HepG2 (cell line): ENCODE data around the gene CHP1. TPM values are rescaled to one million over a fixed set of nuclear protein-coding genes. Genes with fewer than 3 reads are reported as not detected.

ENCODE experiments used
- EZH2 ChIP-seq: conservative IDR thresholded peaks from 2 replicates; pipeline ENCODE4 v1.6.1; 2012; ENCODE audit warnings: mild to moderate bottlenecking, low read depth, low read length, moderate library complexity
- FOXJ3 ChIP-seq: sonication (generic); formaldehyde crosslinking; IDR thresholded peaks from 2 replicates; pipeline ENCODE4 v1.4.0; 2020; ENCODE audit warnings: missing genetic modification reagents, mild to moderate bottlenecking, borderline replicate concordance
- FOXK1 ChIP-seq: sonication (generic); formaldehyde crosslinking; IDR thresholded peaks from 2 replicates; pipeline ENCODE4 v1.4.0; 2020; ENCODE audit warnings: low read depth, missing genetic modification reagents, borderline replicate concordance
- FOXP4 ChIP-seq: sonication (generic); formaldehyde crosslinking; IDR thresholded peaks from 2 replicates; pipeline ENCODE4 v1.4.0; 2020; ENCODE audit warnings: missing genetic modification reagents
- GLMP ChIP-seq: sonication (generic); formaldehyde crosslinking; IDR thresholded peaks from 2 replicates; pipeline ENCODE4 v1.9.0; 2021; ENCODE audit warnings: missing genetic modification reagents, mild to moderate bottlenecking, borderline replicate concordance
- KAT2B ChIP-seq: fragments of 150-350 bp; IDR thresholded peaks from 2 replicates; pipeline ENCODE4 v1.6.1; 2014; ENCODE audit warnings: low read depth, low read length, borderline replicate concordance
- MATR3 ChIP-seq: sonication (generic); formaldehyde crosslinking; IDR thresholded peaks from 2 replicates; pipeline ENCODE4 v1.4.0; 2020; ENCODE audit warnings: missing genetic modification reagents
- MED8 ChIP-seq: sonication (generic); formaldehyde crosslinking; IDR thresholded peaks from 2 replicates; pipeline ENCODE4 v1.8.1; 2023; ENCODE audit warnings: mild to moderate bottlenecking, missing genetic modification reagents; ENCODE audit not compliant: insufficient replicate concordance
- MXI1 ChIP-seq: IDR thresholded peaks from 3 replicates; pipeline ENCODE4 v1.6.1; 2012; ENCODE audit warnings: low read depth, low read length, inconsistent platforms, borderline replicate concordance
- ONECUT2 ChIP-seq: sonication (generic); formaldehyde crosslinking; IDR thresholded peaks from 2 replicates; pipeline ENCODE4 v1.4.0; 2020; ENCODE audit warnings: missing genetic modification reagents
- PHF20 ChIP-seq: sonication (generic); formaldehyde crosslinking; IDR thresholded peaks from 2 replicates; pipeline ENCODE4 v1.5.0; 2020; ENCODE audit warnings: mild to moderate bottlenecking, missing genetic modification reagents
- POLR2AphosphoS5 ChIP-seq: IDR thresholded peaks from 2 replicates; pipeline ENCODE4 v1.6.1; 2012; ENCODE audit warnings: low read depth, low read length
- PRMT3 ChIP-seq: sonication (generic); formaldehyde crosslinking; IDR thresholded peaks from 2 replicates; pipeline ENCODE4 v1.8.1; 2022; ENCODE audit warnings: low read depth, mild to moderate bottlenecking, moderate library complexity, missing genetic modification reagents, borderline replicate concordance
- PRPF4 ChIP-seq: fragments of 200-400 bp; formaldehyde crosslinking; IDR thresholded peaks from 2 replicates; pipeline ENCODE4 v1.6.1; 2016; ENCODE audit warnings: low read length, low read depth; ENCODE audit not compliant: poor library complexity, severe bottlenecking
- SAP130 ChIP-seq: IDR thresholded peaks from 2 replicates; pipeline ENCODE4 v1.6.1; 2016; ENCODE audit warnings: low read depth
- TEAD3 ChIP-seq: optimal IDR thresholded peaks from 2 replicates; pipeline ENCODE3; 2016; ENCODE audit warnings: borderline replicate concordance
- ZBTB7B ChIP-seq: sonication (generic); formaldehyde crosslinking; IDR thresholded peaks from 2 replicates; pipeline ENCODE4 v1.4.0; 2020; ENCODE audit warnings: missing genetic modification reagents
- ZFP36L1 ChIP-seq: sonication (generic); formaldehyde crosslinking; IDR thresholded peaks from 2 replicates; pipeline ENCODE4 v1.8.0; 2022; ENCODE audit warnings: mild to moderate bottlenecking, missing genetic modification reagents, moderate library complexity
- ZNF138 ChIP-seq: sonication (generic); formaldehyde crosslinking; IDR thresholded peaks from 2 replicates; pipeline ENCODE4 v1.5.0; 2020; ENCODE audit warnings: mild to moderate bottlenecking, low read depth, missing genetic modification reagents
- ZNF468 ChIP-seq: sonication (generic); formaldehyde crosslinking; IDR thresholded peaks from 2 replicates; pipeline ENCODE4 v1.8.0; 2022; ENCODE audit warnings: mild to moderate bottlenecking, moderate library complexity, missing genetic modification reagents
- ZNF629 ChIP-seq: sonication (generic); formaldehyde crosslinking; conservative IDR thresholded peaks from 2 replicates; pipeline ENCODE4 v1.5.0; 2020; ENCODE audit warnings: missing genetic modification reagents
- ZNF737 ChIP-seq: sonication (generic); formaldehyde crosslinking; IDR thresholded peaks from 2 replicates; pipeline ENCODE4 v1.5.0; 2020; ENCODE audit warnings: missing genetic modification reagents, mild to moderate bottlenecking, borderline replicate concordance
- ZNF777 ChIP-seq: sonication (generic); formaldehyde crosslinking; IDR thresholded peaks from 2 replicates; pipeline ENCODE4 v1.4.0; 2020; ENCODE audit warnings: missing genetic modification reagents
- ZSCAN25 ChIP-seq: sonication (generic); formaldehyde crosslinking; IDR thresholded peaks from 2 replicates; pipeline ENCODE4 v1.8.0; 2022; ENCODE audit warnings: mild to moderate bottlenecking, missing genetic modification reagents
- polyA plus RNA-seq, 8 experiments: library from polyadenylated mRNA; depleted of rRNA in 3 of 8; stranded (reverse) in 7 of 8; unstranded in 1 of 8; fragments of >200 nt; fragmentation: Illumina TruSeq in 4 of 8; extraction: Trizol in 4 of 8; gene quantifications; 2 replicates each; pipeline versions ENCODE4 v1.2.1 to v1.2.3, GENCODE V29; 2011 to 2016; ENCODE audit warnings: low read depth in 4 of 8, missing spikeins in 1 of 8, mixed read lengths in 1 of 8; ENCODE audit not compliant: insufficient read depth in 1 of 8
- total RNA-seq, 5 experiments: library from RNA; depleted of rRNA; stranded (reverse); fragments of >200 nt; fragmentation: Illumina TruSeq; extraction: Trizol; gene quantifications; 2 replicates each; pipeline ENCODE4 v1.2.3, GENCODE V29; 2016; ENCODE audit warnings: low read depth in 1 of 5

Gene CHP1
- total and polyA plus RNA-seq, 2 of the 13 experiments (the other 11 are each of a cell fraction or from before 2014, with no cell fraction given): 49.6 to 76.4 TPM

GRCh38 chr15:41230650-41231421 is at the start of gene CHP1, which contains the start of gene EXD1 (continued):
- TF ChIP-seq FOXP4 (peak; percentile 26; the same call in 1 of the 2 replicates), FOXK1 (CRISPR knock-in tag) (0 out of 2 replicates have a peak, but pooled peaks have one; percentile 50), TEAD3 (CRISPR knock-in tag) (peak; percentile 59), ZNF138 (CRISPR knock-in tag) (peak; percentile 83), PRPF4 (no peak), ZNF777 (CRISPR knock-in tag) (peak; percentile 81), MXI1 (peak; percentile 65; the same call in 1 of the 3 replicates), ONECUT2 (CRISPR knock-in tag) (0 out of 2 replicates have a peak, but pooled peaks have one; percentile 46), ZNF468 (CRISPR knock-in tag) (0 out of 2 replicates have a peak, but pooled peaks have one; percentile 30), POLR2AphosphoS5 (peak; percentile 82), KAT2B (no peak), PHF20 (CRISPR knock-in tag) (peak; percentile 67), ZSCAN25 (peak; percentile 72; the same call in 1 of the 2 replicates), ZNF737 (CRISPR knock-in tag) (peak; percentile 21; the same call in 1 of the 2 replicates), ZFP36L1 (CRISPR knock-in tag) (peak; percentile 62; the same call in 1 of the 2 replicates), ZNF629 (no peak; the same call in 1 of the 2 replicates), MED8 (CRISPR knock-in tag) (peak; percentile 9), PRMT3 (CRISPR knock-in tag) (0 out of 2 replicates have a peak, but pooled peaks have one; percentile 69), GLMP (CRISPR knock-in tag) (no peak), MATR3 (CRISPR knock-in tag) (no peak), EZH2 (no peak), SAP130 (CRISPR knock-in tag) (peak; percentile 92), ZBTB7B (peak; percentile 29), FOXJ3 (no peak)
